Upper lobe of left lung (tissue), 4 donors: ENCODE results near the gene PNPLA2.

Source experiments
- CTCF ChIP-seq, 6 experiments: fragments of 450-650 bp in 4 of 6; fragments of 200-600 bp in 2 of 6; sonication (generic) in 2 of 6; IDR thresholded peaks; one replicate each; pipeline ENCODE4 v1.5.1; 2016 to 2019; ENCODE audit warnings: antibody characterized with exemption in 6 of 6
- POLR2A ChIP-seq, 4 donors: fragments of 450-650 bp; IDR thresholded peaks; one replicate each; pipeline ENCODE4 v1.5.1; 2016 to 2017; ENCODE audit warnings: antibody characterized with exemption in 4 of 4, mild to moderate bottlenecking in 2 of 4
- POLR2AphosphoS5 ChIP-seq, 2 donors: sonication (generic); formaldehyde crosslinking; IDR thresholded peaks; one replicate each; pipeline ENCODE4 v1.5.1; 2017; ENCODE audit warnings: antibody characterized with exemption in 2 of 2

DNA sequence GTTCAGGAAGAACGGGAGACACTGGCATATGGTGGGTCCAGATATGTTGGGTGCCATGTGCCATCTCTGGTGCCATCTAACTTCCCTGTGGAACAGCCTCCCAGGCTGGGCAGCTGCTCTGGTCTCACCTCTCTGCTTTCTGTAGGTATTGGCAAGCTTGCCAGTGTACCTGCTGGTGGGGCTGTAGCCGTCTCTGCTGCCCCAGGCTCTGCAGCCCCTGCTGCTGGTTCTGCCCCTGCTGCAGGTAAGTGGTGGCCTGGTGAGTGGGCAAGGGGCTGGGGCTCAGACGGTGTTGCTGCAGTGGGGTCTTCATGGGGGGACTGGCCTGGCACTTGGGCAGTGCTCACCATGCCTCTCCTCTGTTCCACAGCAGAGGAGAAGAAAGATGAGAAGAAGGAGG lies 6.3 kb upstream of the PNPLA2 start:
- no peak for TF ChIP-seq CTCF (IDR thresholded peaks at IDR 0.05)
- no peak for TF ChIP-seq POLR2A (IDR thresholded peaks at IDR 0.05)
- no peak for TF ChIP-seq POLR2AphosphoS5 (IDR thresholded peaks at IDR 0.05)
